ENCODE data around the gene BCO2. TPM values are rescaled to one million over a fixed set of nuclear protein-coding genes. Genes with fewer than 3 reads are reported as not detected.

Gene BCO2
- total RNA-seq, 1 donor from 2014 or later, result 8.7 TPM

DNA sequence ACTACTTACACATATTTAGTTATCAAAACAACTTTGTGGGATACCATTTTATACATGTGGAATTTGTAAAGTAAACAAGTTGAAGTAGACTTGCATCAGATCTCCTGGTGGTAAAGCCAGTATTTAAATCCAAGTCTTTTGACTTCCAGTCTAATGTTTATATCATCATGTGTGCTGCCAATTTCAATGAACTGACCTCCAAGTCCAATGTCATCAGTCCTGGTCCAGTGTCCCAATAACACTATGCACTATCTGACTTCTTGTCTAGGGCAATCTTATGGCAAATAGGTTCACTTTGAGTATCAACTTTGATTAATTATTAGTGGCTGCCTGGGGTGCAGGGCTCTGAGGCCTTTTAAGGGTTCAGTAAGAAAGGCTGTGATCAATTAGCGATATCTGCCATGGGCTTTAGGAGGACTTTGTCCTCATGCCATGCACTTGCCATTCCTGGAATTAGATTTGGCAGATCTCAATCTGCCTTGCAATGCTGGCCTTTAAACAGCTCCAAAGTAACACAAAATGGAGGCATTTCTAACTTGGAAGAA is 41.3 kb downstream of the BCO2 start:
- no peak for DNase-seq (ENCODE audit: low spot score)

GRCh38 chr11:112219476-112220232 is 44.3 kb downstream of the BCO2 start:
- no peak for DNase-seq (ENCODE audit: low spot score)

DNA sequence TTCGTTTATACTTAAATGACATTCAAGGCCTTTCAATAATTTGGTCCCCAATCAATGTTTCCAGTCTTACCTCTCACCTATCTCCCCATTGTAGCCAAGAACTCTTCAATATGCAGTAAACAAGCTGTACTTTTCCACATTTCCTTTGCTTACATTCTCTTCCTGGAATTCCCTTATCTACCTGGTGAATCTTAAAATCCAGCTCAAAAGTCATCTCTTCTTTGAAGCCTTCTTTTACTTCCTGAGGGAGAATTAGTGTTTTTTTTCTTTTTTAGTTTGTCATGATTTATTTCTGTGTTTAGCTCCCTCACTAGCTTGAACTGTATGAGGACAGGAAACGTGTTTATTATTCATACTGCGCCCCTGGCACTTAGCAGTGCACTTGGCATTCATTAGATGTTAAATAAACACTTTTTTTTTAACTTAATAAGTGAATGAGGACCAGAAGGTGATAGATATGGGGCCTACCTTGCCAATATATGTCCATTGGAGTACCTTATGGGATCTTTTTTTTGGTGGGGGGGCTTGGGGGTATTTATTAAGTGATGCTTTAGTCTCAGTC is 46.0 kb downstream of the BCO2 start:
- DNase-seq (ENCODE audit: low spot score), result no peak

- DNase-seq (ENCODE audit: low spot score), result no peak
Measured at GRCh38 chr11:112222303-112222702, 47.0 kb downstream of the BCO2 start.

GRCh38 chr11:112223121-112223520 is 47.8 kb downstream of the BCO2 start:
- no peak for DNase-seq (ENCODE audit: low spot score)

DNA sequence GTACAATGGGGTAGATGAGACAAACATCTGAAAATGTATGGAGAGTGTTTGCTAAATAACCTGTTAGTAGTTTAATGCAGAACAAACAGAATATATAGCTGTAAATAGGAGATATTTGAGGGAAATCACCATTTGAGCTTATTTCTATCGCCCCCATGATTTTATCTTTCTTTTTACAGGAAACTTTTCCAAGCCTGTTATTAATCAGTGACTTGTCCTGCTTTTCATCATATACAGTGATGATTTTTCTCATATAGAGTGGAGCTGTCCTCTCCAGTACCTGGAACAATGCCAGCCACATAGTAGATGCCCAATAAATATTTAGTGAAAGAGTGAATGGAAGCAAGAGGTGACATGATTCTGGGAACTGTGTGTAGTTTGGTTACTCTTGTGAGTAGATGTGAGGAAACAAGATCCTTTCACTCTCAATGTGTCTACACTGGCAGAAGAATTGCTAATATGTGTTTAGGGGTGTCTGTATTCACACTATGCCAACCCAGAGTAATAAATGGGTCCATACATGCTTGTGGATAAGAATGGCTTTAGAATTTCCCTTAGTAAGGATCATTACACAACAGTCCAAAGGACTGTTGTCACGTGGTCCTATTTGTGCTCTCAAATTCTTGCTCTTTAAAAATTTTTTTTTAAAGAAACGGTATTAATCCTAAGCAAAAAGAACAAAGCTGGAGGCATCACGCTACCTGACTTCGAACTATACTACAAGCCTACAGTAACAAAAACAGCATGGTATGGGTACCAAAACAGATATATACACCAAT is 48.6 kb downstream of the BCO2 start:
- DNase-seq (ENCODE audit: low spot score), result no peak

- DNase-seq (ENCODE audit: low spot score), result no peak
Measured at GRCh38 chr11:112225753-112226061, 50.4 kb downstream of the BCO2 start.

- DNase-seq (ENCODE audit: low spot score), result peak; percentile 90
Measured at GRCh38 chr11:112226062-112226830, 50.9 kb downstream of the BCO2 start, which contains the start of gene PTS. Gene PTS, plus strand, starts transcription at chr11:112226428. Its CDS starts 16 bp downstream, at chr11:112226444.

- DNase-seq (ENCODE audit: low spot score), result no peak
Measured at GRCh38 chr11:112226831-112227401, 51.6 kb downstream of the BCO2 start.

DNA sequence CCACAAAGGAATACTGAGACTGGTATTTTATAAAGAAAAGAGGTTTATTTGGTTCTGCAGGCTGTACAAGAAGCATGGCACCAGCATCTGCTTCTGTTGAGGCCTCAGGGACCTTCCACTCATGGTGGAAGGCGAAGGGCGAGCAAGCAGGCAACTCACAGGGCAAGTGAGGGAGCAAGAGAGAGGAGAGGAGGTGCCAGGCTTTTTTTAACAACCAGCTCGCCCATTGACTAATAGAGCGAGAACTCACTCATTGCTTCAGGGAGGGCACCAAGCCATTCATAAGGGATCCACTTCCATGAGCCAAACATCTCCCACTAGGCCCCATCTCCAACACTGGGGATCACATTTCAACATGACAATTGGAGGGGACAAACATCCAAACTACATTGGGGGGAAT is 52.2 kb downstream of the BCO2 start:
- no peak for DNase-seq (ENCODE audit: low spot score)

DNA sequence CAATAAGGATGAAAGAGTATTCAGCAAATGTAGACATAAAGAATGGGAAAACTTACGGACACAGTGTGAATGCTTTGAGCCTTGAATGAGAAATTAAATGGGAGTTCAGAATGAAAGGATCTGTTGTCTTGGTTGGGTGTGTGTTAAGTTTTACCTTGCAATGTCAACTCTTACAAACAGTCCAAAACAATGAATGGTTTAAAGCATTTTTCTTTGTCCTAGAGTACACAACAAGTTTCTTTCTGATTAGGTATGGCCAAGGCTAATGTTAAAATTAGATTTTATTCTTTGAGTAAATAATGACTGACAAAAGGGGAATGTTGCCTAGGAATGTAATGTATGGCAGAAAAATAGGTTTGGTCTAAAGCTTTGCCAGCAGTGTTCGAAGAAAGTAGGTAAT is 53.4 kb downstream of the BCO2 start:
- DNase-seq (ENCODE audit: low spot score), result no peak

GRCh38 chr11:112229159-112229558 is 53.8 kb downstream of the BCO2 start:
- DNase-seq (ENCODE audit: low spot score), result no peak

- DNase-seq (ENCODE audit: low spot score), result no peak
Measured at GRCh38 chr11:112229746-112230433, 54.6 kb downstream of the BCO2 start.

DNA sequence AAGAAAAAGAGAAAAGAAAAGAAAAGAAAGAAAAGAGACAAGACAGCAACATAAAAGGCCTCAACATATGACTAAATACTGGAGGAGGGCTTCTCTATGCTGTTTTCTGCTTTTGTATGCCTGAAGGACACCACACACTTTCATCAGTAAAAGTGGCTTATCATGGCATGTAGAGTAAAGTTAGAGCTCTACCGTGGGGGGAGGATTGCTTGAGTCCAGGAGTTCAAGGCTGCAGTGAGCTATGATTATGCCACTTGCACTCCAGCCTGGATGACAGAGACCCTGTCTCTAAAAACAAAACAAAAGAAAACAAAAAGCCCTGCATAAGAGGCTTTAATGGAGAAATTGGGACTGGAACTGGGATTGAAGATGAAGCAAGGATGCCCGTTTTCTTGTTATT is 56.6 kb downstream of the BCO2 start:
- no peak for DNase-seq (ENCODE audit: low spot score)

GRCh38 chr11:112235750-112236390 is 60.6 kb downstream of the BCO2 start:
- no peak for DNase-seq (ENCODE audit: low spot score)

DNA sequence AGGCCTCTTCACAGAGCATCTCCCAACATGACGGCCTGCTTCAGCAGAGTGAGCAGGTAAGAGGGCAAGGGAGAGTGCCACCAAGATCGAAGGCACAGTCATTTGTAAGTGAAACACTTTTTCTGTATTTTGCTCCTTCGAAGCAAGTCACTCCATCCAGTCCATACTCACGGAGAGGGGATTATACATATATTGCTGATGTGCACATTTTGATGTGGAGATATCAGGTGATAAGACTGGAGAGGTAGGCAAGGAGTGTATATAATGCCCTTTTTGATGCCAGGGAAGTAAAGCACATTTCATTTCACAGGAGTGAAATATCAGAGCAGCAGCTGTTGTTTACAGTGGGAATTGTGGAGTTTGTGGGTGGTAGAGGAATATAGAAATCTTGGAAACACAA is 62.1 kb downstream of the BCO2 start:
- DNase-seq (ENCODE audit: low spot score), result no peak

- DNase-seq (ENCODE audit: low spot score), result no peak
Measured at GRCh38 chr11:112238041-112238440, 62.7 kb downstream of the BCO2 start.

DNA sequence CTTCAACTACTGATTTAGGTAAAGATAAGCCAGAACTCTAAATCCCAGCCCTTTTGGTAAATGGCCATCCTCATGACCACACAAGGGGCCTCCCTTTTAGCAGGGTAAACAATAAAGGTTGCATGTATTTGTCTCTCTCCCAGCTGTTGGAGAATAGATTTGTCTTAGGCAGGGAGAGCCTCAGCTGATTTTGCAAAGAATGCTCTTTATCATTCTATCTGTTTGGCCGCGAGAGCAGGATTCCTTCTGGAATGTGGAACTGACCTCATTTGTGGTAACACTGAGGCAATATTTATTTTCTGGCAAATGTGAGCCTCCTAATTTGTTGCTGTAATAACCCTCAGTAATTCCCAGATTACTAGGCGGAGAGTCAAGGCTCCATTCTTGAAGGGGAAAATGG is 66.2 kb downstream of the BCO2 start:
- DNase-seq (ENCODE audit: low spot score), result no peak

GRCh38 chr11:112247201-112247600 is 71.9 kb downstream of the BCO2 start:
- no peak for DNase-seq (ENCODE audit: low spot score)

GRCh38 chr11:112248201-112248600 is 72.9 kb downstream of the BCO2 start:
- DNase-seq (ENCODE audit: low spot score), result no peak

Measured in ureter (tissue), 1 donor.